GM13977 (cell line): Measurements from ENCODE around the gene OR2L2.

ENCODE experiments used
- DNase-seq: peaks from one replicate; pipeline ENCODE4 v3.0.0; 2012; ENCODE audit warnings: low spot score
- CTCF ChIP-seq: IDR thresholded peaks from 2 replicates; pipeline ENCODE4 v1.5.1; 2012; ENCODE audit warnings: mild to moderate bottlenecking, control low read depth; ENCODE audit not compliant: insufficient read depth; ENCODE audit errors: extremely low read depth, missing control alignments
- in situ Hi-C: fragments of 300-500 bp; cut with MboI; formaldehyde crosslinking; loops from one replicate; pipeline ENCODE4 v1.12.0; 2022; ENCODE audit warnings: low sequenced_read_pairs, low pct_unique_long_range_greater_than_20kb, mixed read lengths, inconsistent platforms; ENCODE audit not compliant: unreplicated experiment

Gene OR2L2

GRCh38 chr1:248015803-248016202 lies 14.1 kb upstream of the OR2L2 start:
- in situ Hi-C loops, result no loop called here
- no peak for TF ChIP-seq CTCF
- no peak for DNase-seq

- TF ChIP-seq CTCF, result no peak
- in situ Hi-C loops, result no loop called here
- DNase-seq, result no peak
Observed at GRCh38 chr1:248045209-248045608, 15.3 kb downstream of the OR2L2 start.

- no peak for TF ChIP-seq CTCF
- DNase-seq, result no peak
- in situ Hi-C loops, result no loop called here
Observed at GRCh38 chr1:248046536-248046935, 16.7 kb downstream of the OR2L2 start, which contains the start of gene OR2L3. Gene OR2L3, plus strand, starts transcription at chr1:248046836. Its CDS starts 13,846 bp downstream, at chr1:248060682.

- no peak for TF ChIP-seq CTCF
- in situ Hi-C loops, result no loop called here
- no peak for DNase-seq
Observed at GRCh38 chr1:248047008-248047407, 17.1 kb downstream of the OR2L2 start.

GRCh38 chr1:248054671-248055070 lies 24.8 kb downstream of the OR2L2 start:
- in situ Hi-C loops, result no loop called here
- no peak for TF ChIP-seq CTCF
- no peak for DNase-seq

GRCh38 chr1:248055261-248055660 lies 25.4 kb downstream of the OR2L2 start:
- in situ Hi-C loops, result no loop called here
- DNase-seq, result no peak
- no peak for TF ChIP-seq CTCF

GRCh38 chr1:248065071-248065470 lies 35.2 kb downstream of the OR2L2 start:
- TF ChIP-seq CTCF, result no peak
- in situ Hi-C loops, result no loop called here
- no peak for DNase-seq
